Naive thymus-derived CD4-positive, alpha-beta T cell (primary cell): ENCODE measurements around the gene GABRD. TPM values are rescaled to one million over a fixed set of nuclear protein-coding genes. Genes with fewer than 3 reads are reported as not detected.

Source experiments
- ATAC-seq: fragments of 150-1000 bp; cut with Tn5 transposase; 2 replicates; pipeline ENCODE4 v1.10.0; 2021; ENCODE audit warnings: mild to moderate bottlenecking, moderate library complexity
- CTCF ChIA-PET: fragments of 350-600 bp; sonication (Branson Sonifier 250); formaldehyde crosslinking; loops from one replicate; lab custom pipeline; 2021; ENCODE audit warnings: antibody characterized with exemption; lab: Charles Lee
- POLR2A ChIA-PET: fragments of 350-600 bp; sonication (Branson Sonifier 250); formaldehyde crosslinking; loops from one replicate; lab custom pipeline; 2021; ENCODE audit warnings: antibody characterized with exemption, inconsistent platforms; lab: Charles Lee
- DNase-seq, 9 donors: peaks; one replicate each; pipeline versions ENCODE4 v3.0.0 to v3.0.0-alpha.2; 2020 to 2022; ENCODE audit warnings: mixed read lengths in 1 of 9
- H3K27ac ChIP-seq: one replicate; pipeline ENCODE4 v1.7.0; 2013; ENCODE audit warnings: mild to moderate bottlenecking, low read depth, low read length, moderate library complexity
- H3K27me3 ChIP-seq, 2 donors: one replicate each; pipeline ENCODE4 v1.7.0; 2013; ENCODE audit warnings: low read length in 2 of 2, mild to moderate bottlenecking in 2 of 2, moderate library complexity in 2 of 2; ENCODE audit not compliant: control insufficient read depth in 2 of 2, insufficient read depth in 2 of 2
- H3K36me3 ChIP-seq, 3 experiments: 1 replicate in 2 of 3; 2 replicates in 1 of 3; pipeline ENCODE4 v1.7.0; 2013; ENCODE audit warnings: low read length in 3 of 3, mild to moderate bottlenecking in 3 of 3, moderate library complexity in 1 of 3; ENCODE audit not compliant: insufficient read depth in 3 of 3, control insufficient read depth in 2 of 3
- H3K4me1 ChIP-seq, 2 donors: one replicate each; pipeline ENCODE4 v1.7.0; 2013; ENCODE audit warnings: low read length in 2 of 2, mild to moderate bottlenecking in 2 of 2, moderate library complexity in 1 of 2; ENCODE audit not compliant: control insufficient read depth in 2 of 2, insufficient read depth in 2 of 2
- H3K4me3 ChIP-seq: 2 replicates; pipeline ENCODE4 v1.7.0; 2013; ENCODE audit warnings: mild to moderate bottlenecking, low read length
- H3K9me3 ChIP-seq, 3 experiments: 1 replicate in 2 of 3; 2 replicates in 1 of 3; pipeline ENCODE4 v1.7.0; 2013; ENCODE audit warnings: low read length in 3 of 3; ENCODE audit not compliant: control insufficient read depth in 2 of 3
- H3K27ac Mint-ChIP-seq, 9 donors: one replicate each; pipeline ENCODE4 v1.8.0; 2020 to 2022; ENCODE audit warnings: mixed read lengths in 9 of 9, mild to moderate bottlenecking in 8 of 9, moderate library complexity in 5 of 9, inconsistent platforms in 2 of 9
- H3K27me3 Mint-ChIP-seq, 5 donors: one replicate each; pipeline ENCODE4 v1.8.0; 2021 to 2022; ENCODE audit warnings: mixed read lengths in 5 of 5, mild to moderate bottlenecking in 1 of 5
- H3K36me3 Mint-ChIP-seq, 5 donors: one replicate each; pipeline ENCODE4 v1.8.0; 2020 to 2022; ENCODE audit warnings: mixed read lengths in 5 of 5, mild to moderate bottlenecking in 3 of 5, inconsistent platforms in 1 of 5
- H3K4me1 Mint-ChIP-seq, 7 donors: one replicate each; pipeline ENCODE4 v1.8.0; 2020 to 2022; ENCODE audit warnings: mixed read lengths in 7 of 7, mild to moderate bottlenecking in 3 of 7, inconsistent platforms in 1 of 7
- H3K4me3 Mint-ChIP-seq, 10 donors: one replicate each; pipeline ENCODE4 v1.8.0; 2020 to 2022; ENCODE audit warnings: mild to moderate bottlenecking in 10 of 10, mixed read lengths in 10 of 10, moderate library complexity in 6 of 10, inconsistent platforms in 2 of 10
- H3K9me3 Mint-ChIP-seq, 11 donors: one replicate each; pipeline ENCODE4 v1.8.0; 2020 to 2022; ENCODE audit warnings: mixed read lengths in 11 of 11, mild to moderate bottlenecking in 4 of 11, inconsistent platforms in 1 of 11, moderate library complexity in 1 of 11
- intact Hi-C, 2 donors: fragments of 100-400 bp; cut with micrococcal nuclease; formaldehyde crosslinking; loops; one replicate each; pipeline ENCODE4 v1.15.1; 2023
- polyA plus RNA-seq, 2 donors: library from polyadenylated mRNA; unstranded; fragments of 300-500 nt; fragmentation: Illumina TruSeq; gene quantifications; one replicate each; pipeline ENCODE4 v1.2.3, GENCODE V29; 2021
- total RNA-seq, 6 experiments: library from RNA in 5 of 6; stranded (reverse) in 5 of 6; gene quantifications; 1 replicate in 5 of 6; 2 replicates in 1 of 6; pipeline ENCODE4 v1.2.3 and lab custom pipeline; 2021 to 2026

The GABRD gene
- total and polyA plus RNA-seq, 7 experiments from 2014 or later, result 0.17 to 0.31 (median 0.21) TPM; not detected in 4

DNA sequence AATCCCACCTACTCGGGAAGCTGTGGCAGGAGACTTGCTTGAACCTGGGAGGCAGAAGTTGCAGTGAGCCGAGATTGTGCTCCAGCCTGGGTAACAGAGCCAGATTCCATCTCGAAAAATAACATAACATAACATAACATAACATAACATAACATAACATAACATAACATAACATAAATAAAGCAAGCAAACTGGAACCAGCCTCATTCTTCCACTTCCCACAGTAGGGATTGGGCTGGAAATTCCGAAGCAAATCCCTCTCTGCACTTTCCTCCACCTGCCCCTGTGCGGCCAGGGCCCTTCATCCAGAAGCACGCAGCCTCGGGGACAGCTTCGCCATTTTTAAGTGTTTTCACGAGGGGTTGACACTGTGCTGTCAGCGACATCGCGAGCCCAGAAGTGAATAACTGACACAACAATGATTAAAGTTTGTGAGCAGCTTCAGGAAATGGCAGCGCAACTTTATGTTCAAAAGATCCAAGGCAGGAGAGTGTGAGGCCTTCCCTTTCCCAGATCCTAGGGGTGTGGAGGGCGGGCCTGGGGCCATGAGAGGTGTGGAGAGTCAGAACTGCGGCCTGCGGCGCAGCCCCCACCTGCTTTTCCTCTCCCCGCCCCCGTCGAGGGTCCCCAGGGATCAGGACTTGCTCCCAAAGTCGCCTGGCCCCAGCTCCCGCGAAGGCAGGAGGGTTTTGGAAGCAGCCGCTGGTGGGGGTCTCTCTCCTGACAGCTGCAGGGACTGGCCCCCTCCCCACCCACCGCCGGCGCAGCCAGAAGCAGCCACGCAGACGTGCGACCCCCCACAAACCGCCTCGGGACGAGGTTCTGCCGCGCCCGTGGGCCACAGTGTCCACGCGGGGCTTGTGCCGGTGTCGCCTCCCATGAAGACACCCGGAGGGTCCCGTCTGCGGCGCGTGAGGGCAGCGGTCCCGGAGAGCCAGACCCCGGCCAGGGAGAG lies 651 bp upstream of the GABRD start:
- Histone ChIP-seq H3K36me3 (no peaks in the 10 kb centered on the region), H3K4me1 (no peaks in the 10 kb centered on the region), H3K4me3 (no peak overlapping the region), H3K9me3 (no peaks in the 10 kb centered on the region), H3K27me3 (peaks cover 4 to 19% of the 10 kb centered on the region in 2 donors), H3K27ac (no peak overlapping the region)
- Mint-ChIP-seq H3K4me3 (peak overlapping the region; percentile 44 to 93 (median 86)), H3K36me3 (peaks cover 0 to 3% (median 0%) of the 10 kb centered on the region in 5 donors), H3K4me1 (peaks cover 0 to 19% (median 8%) of the 10 kb centered on the region in 7 donors), H3K9me3 (peaks cover 0 to 2% (median 0%) of the 10 kb centered on the region in 11 donors), H3K27me3 (peaks cover 55 to 76% (median 61%) of the 10 kb centered on the region in 5 donors), H3K27ac (peak overlapping the region in 7 of 9 donors; percentile 5 to 87 (median 32))
- ATAC-seq (no peak), DNase-seq (no peak)
- CTCF ChIA-PET, result no interaction called here
- POLR2A ChIA-PET, result no interaction called here
- intact Hi-C loops, result no loop called here

DNA sequence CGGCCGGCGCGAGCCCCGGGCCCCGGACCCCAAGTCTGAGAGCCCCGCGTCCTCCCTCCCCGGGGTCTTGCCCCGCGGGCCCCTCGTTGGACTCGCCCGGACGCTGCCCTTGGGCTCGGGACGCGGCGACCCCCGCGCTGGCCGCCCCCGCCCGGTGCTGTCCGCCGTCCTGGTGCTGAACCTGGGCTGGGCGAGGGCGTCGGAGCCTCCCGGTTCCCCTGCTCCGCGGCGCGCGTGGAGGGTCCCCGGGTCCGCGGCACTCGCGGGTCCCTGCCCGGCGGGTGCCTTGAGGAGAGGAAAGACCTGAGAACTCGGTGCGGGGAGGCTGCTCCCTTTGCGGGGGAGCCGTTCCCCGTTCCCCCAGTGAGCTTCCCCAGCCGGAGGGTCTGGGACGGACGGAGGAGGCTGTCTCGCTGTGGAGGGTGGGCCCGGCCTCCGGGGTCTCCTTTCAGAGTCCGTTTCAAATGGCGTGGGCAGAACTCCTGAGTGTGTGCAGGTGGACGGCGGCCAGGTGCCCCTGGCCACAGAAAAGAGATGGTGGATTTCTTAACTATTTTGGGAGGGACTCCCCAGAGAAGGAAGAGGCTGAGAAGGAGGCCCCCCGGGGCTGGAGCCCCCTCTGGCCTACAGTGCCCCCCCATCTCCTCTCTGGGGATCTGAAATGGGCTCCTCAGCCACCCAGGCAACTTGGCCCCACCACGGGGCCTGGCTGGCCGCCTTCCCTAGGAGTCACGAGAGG lies 595 bp downstream of the GABRD start:
- no peak for ATAC-seq
- CTCF ChIA-PET, result no interaction called here

DNA sequence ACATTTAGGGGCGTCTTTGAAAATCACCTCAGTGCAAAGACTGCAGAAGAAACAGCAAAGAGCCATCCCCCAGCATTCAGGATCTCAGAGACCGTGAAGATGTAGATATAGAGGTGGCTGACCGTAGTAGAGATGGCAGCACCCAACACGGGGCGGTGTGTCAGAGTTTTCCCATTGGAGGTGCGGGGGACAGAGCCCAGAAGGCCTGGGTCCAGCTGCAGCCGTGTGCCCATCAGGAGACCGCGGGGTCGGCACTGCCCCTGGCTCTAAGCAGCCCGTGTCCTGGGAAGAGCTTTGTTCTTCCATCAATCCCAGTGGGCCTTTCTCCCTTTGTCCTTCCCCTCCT lies 1.1 kb downstream of the GABRD start:
- Histone ChIP-seq H3K9me3 (no peaks in the 10 kb centered on the region), H3K4me3 (no peak overlapping the region), H3K27ac (no peak overlapping the region), H3K27me3 (peaks cover 4 to 19% of the 10 kb centered on the region in 2 donors), H3K36me3 (no peaks in the 10 kb centered on the region), H3K4me1 (no peaks in the 10 kb centered on the region)
- CTCF ChIA-PET, result interaction anchor here (0.6 kb wide), 1 partner anchor 32 kb away, joined by 3 read pairs; no protein-coding TSS in a partner anchor
- Mint-ChIP-seq H3K4me1 (peaks cover 0 to 19% (median 8%) of the 10 kb centered on the region in 7 donors), H3K4me3 (peak overlapping the region in 5 of 10 donors; percentile 16 to 63 (median 19)), H3K36me3 (peaks cover 0 to 3% (median 0%) of the 10 kb centered on the region in 5 donors), H3K9me3 (peaks cover 0 to 2% (median 0%) of the 10 kb centered on the region in 11 donors), H3K27ac (no peak overlapping the region), H3K27me3 (peaks cover 49 to 74% (median 61%) of the 10 kb centered on the region in 5 donors)
- intact Hi-C loops, result no loop called here
- POLR2A ChIA-PET, result no interaction called here
- ATAC-seq, result no peak
- DNase-seq, result no peak

More for the DNA sequence above, 595 bp downstream of the GABRD start:
- Histone ChIP-seq H3K27ac (no peak overlapping the region), H3K27me3 (peaks cover 4 to 19% of the 10 kb centered on the region in 2 donors), H3K4me1 (no peaks in the 10 kb centered on the region), H3K4me3 (no peak overlapping the region), H3K9me3 (no peaks in the 10 kb centered on the region), H3K36me3 (no peaks in the 10 kb centered on the region)
- peaks cover 55 to 77% (median 61%) of the 10 kb centered on the region in 5 donors for H3K27me3 Mint-ChIP-seq
- intact Hi-C loops, result no loop called here
- H3K4me1 Mint-ChIP-seq, result peaks cover 0 to 19% (median 8%) of the 10 kb centered on the region in 7 donors
- POLR2A ChIA-PET, result no interaction called here
- H3K36me3 Mint-ChIP-seq, result peaks cover 0 to 3% (median 0%) of the 10 kb centered on the region in 5 donors
- DNase-seq, result peak in 3 of 9 donors; percentile 21 to 25 (median 22)
- no peak overlapping the region for H3K27ac Mint-ChIP-seq
- H3K9me3 Mint-ChIP-seq, result peaks cover 0 to 2% (median 0%) of the 10 kb centered on the region in 11 donors
- peak overlapping the region in 4 of 10 donors; percentile 17 to 63 (median 23) for H3K4me3 Mint-ChIP-seq

DNA sequence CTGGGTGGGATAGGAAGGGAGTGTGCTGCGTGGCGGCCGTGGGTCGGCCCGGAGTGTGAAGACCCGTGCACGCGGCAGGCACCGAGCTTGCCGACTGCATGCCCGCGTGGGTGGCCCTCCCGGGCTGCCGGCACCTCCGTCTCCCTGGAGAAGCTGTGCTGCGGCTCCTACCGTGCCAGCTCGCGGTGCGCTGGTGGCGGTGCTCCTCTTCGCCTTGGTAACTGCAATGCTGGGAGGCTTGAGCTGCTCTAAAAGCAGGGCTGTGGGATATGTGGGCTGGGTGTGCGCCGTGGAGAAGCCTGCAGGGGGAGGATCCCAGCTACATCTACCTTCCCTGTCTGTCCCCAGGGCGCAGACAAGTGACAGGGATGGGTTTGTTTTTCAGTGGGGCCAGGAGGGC lies 2.4 kb downstream of the GABRD start:
- POLR2A ChIA-PET, result no interaction called here
- Mint-ChIP-seq H3K27ac (no peak overlapping the region), H3K36me3 (peaks cover 0 to 3% (median 0%) of the 10 kb centered on the region in 5 donors), H3K27me3 (peaks cover 40 to 64% (median 55%) of the 10 kb centered on the region in 5 donors), H3K4me3 (peak overlapping the region in 1 of 10 donors; percentile 63), H3K9me3 (peaks cover 0 to 2% (median 0%) of the 10 kb centered on the region in 11 donors), H3K4me1 (peaks cover 0 to 19% (median 8%) of the 10 kb centered on the region in 7 donors)
- intact Hi-C loops, result no loop called here
- ATAC-seq (no peak), DNase-seq (no peak)
- Histone ChIP-seq H3K4me3 (no peak overlapping the region), H3K27me3 (peaks cover 4 to 19% of the 10 kb centered on the region in 2 donors), H3K4me1 (no peaks in the 10 kb centered on the region), H3K27ac (no peak overlapping the region), H3K36me3 (no peaks in the 10 kb centered on the region), H3K9me3 (no peaks in the 10 kb centered on the region)
- CTCF ChIA-PET, result no interaction called here

DNA sequence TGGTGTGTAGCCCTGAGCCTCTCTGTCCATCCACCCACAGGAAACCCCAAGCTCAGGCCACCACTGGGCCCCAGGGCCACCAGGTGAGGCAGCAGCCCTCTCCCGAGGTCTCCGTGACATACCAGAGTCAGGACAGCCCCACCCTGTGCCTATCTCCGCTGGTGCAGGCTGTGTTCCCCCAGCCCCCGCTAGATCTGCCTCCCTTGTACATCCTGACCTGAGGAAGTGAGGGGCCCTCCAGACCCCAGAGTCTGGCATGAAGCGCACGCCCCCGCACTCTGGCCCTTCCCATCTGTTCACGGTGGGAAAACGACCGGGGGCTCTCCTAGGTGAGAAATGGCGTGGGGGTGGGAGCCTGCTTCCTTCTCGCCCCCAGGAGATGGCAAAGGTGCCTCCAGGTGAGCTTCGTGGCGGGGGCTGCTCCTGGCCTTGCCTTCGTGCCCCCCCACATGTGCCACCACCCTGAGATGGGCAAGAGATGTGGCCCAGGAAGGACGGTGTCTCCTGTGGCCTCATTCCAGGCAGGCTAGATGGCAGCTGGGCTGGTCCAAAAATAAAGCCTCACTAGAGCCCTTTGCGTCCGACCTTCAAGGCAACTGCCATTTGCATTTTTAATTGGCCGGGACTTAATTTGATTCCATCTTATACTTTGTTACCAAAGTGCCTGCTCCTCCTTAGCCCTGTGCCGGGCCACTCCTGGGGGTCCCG lies 3.1 kb downstream of the GABRD start:
- Histone ChIP-seq H3K27me3 (peaks cover 4 to 16% of the 10 kb centered on the region in 2 donors), H3K36me3 (no peaks in the 10 kb centered on the region), H3K4me3 (no peak overlapping the region), H3K4me1 (no peaks in the 10 kb centered on the region), H3K27ac (no peak overlapping the region), H3K9me3 (no peaks in the 10 kb centered on the region)
- intact Hi-C loops, result no loop called here
- ATAC-seq (no peak), DNase-seq (peak in 1 of 9 donors; percentile 4)
- Mint-ChIP-seq H3K36me3 (peaks cover 0 to 3% (median 0%) of the 10 kb centered on the region in 5 donors), H3K27ac (no peak overlapping the region), H3K4me3 (no peak overlapping the region), H3K4me1 (peaks cover 0 to 18% (median 8%) of the 10 kb centered on the region in 7 donors), H3K9me3 (peaks cover 0 to 2% (median 0%) of the 10 kb centered on the region in 11 donors), H3K27me3 (peaks cover 33 to 58% (median 49%) of the 10 kb centered on the region in 5 donors)
- POLR2A ChIA-PET, result no interaction called here
- CTCF ChIA-PET, result no interaction called here

DNA sequence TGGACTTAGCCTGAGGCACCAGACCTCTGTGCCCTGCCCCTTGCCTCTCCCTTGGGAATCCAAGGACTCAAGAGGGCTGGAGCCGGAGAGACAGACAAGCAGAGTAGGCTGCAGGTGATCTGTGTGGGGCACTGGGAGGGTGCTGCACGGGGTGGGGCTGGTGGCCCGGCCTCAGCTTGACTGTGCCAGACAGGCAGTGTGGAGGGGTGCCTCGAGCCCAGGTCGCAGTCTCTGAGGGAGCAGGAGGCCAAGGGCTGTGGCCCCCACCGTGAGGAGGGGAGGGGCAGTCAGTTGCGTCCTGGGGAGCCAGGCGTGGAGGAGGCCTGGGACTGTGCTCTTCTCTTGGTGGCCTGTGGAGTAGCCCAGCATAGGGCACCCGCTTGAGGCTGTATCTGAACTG lies 4.0 kb downstream of the GABRD start:
- no peaks in the 10 kb centered on the region for H3K4me1 ChIP-seq
- ATAC-seq, result no peak
- intact Hi-C loops, result no loop called here
- no peak overlapping the region for H3K4me3 ChIP-seq
- CTCF ChIA-PET, result interaction anchor here (0.5 kb wide), 1 partner anchor 1038 kb away, joined by 3 read pairs; no protein-coding TSS in a partner anchor
- peaks cover 4 to 16% of the 10 kb centered on the region in 2 donors for H3K27me3 ChIP-seq
- DNase-seq, result no peak
- peaks cover 0 to 11% (median 5%) of the 10 kb centered on the region in 7 donors for H3K4me1 Mint-ChIP-seq
- H3K36me3 ChIP-seq, result no peaks in the 10 kb centered on the region
- H3K27ac ChIP-seq, result no peak overlapping the region
- no peak overlapping the region for H3K27ac Mint-ChIP-seq
- H3K4me3 Mint-ChIP-seq, result no peak overlapping the region
- peaks cover 23 to 48% (median 39%) of the 10 kb centered on the region in 5 donors for H3K27me3 Mint-ChIP-seq
- peaks cover 0 to 3% (median 0%) of the 10 kb centered on the region in 5 donors for H3K36me3 Mint-ChIP-seq
- peaks cover 0 to 2% (median 0%) of the 10 kb centered on the region in 11 donors for H3K9me3 Mint-ChIP-seq
- POLR2A ChIA-PET, result interaction anchor here (0.5 kb wide), 1 partner anchor 21 kb away, joined by 3 read pairs; no protein-coding TSS in a partner anchor
- no peaks in the 10 kb centered on the region for H3K9me3 ChIP-seq
